HUES6 (cell line): ENCODE measurements around the gene ARHGAP31.
"Not testable (repeated sequence)": the region's sequence is repeated elsewhere in the genome, so short reads cannot be mapped to it uniquely, and the experiment has no call there.

Source experiments
- H3K27ac ChIP-seq: 2 replicates; pipeline ENCODE4 v1.7.0; 2013; ENCODE audit warnings: low read depth, mild to moderate bottlenecking, low read length, inconsistent platforms
- H3K27me3 ChIP-seq: 2 replicates; pipeline ENCODE4 v1.6.1; 2013; ENCODE audit warnings: low read length; ENCODE audit not compliant: control insufficient read depth, insufficient read depth
- H3K36me3 ChIP-seq: 2 replicates; pipeline ENCODE4 v1.6.1; 2013; ENCODE audit warnings: low read length; ENCODE audit not compliant: control insufficient read depth, insufficient read depth
- H3K4me1 ChIP-seq: 2 replicates; pipeline ENCODE4 v1.6.1; 2013; ENCODE audit warnings: low read length; ENCODE audit not compliant: control insufficient read depth, insufficient read depth
- H3K4me3 ChIP-seq: 2 replicates; pipeline ENCODE4 v1.5.1; 2013; ENCODE audit warnings: low read depth, low read length
- H3K9ac ChIP-seq: one replicate; pipeline ENCODE4 v1.6.1; 2013; ENCODE audit warnings: mild to moderate bottlenecking, low read length
- H3K9me3 ChIP-seq: 2 replicates; pipeline ENCODE4 v1.6.1; 2013; ENCODE audit warnings: low read depth, low read length; ENCODE audit not compliant: control insufficient read depth, insufficient read depth

The ARHGAP31 gene

DNA sequence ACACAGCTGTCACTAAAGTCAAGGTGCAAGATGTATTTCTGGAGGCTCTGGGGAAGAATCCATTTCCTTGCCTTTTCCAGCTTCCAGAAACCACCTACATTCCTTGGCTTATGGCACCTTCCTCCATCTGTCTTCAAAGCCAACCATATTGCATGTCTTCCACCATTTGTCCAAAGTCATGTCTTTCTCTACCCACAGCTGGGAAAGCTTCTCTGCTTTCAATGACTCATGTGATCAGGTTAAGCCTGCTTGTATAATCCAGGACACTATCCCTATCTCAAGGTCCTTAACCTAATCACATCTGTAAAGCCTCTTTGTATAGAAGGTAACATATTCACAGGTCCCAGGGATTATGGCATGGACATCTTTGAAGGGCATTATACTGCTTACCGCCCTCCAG lies 14.2 kb downstream of the ARHGAP31 start:
- H3K9me3 ChIP-seq = no peaks in the 10 kb centered on the region
- no peak overlapping the region for H3K27ac ChIP-seq
- peaks cover 20% of the 10 kb centered on the region for H3K4me1 ChIP-seq
- H3K4me3 ChIP-seq = no peak overlapping the region
- no peaks in the 10 kb centered on the region for H3K27me3 ChIP-seq
- H3K9ac ChIP-seq = no peak overlapping the region
- H3K36me3 ChIP-seq = no peaks in the 10 kb centered on the region

DNA sequence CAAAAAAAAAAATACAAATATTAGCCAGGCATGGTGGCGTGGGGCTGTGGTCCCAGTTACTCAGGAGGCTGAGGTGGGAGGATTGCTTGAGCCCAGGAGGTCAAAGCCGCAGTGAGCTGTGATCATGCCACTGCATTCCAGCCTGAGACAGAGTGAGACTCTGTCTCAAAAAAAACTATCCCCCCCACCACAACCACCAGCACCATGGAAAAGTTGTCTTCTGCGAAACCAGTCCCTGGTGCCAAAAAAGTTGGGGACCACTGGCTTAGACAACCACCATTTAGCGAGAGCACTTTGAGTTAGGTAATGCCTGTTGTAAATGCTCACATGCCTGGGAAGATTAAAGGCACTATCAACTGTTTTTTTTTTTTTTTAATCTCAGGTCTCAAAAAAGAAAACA lies 15.4 kb downstream of the ARHGAP31 start:
- no peak overlapping the region for H3K9ac ChIP-seq
- H3K4me3 ChIP-seq = no peak overlapping the region
- no peak overlapping the region for H3K27ac ChIP-seq
- H3K36me3 ChIP-seq = no peaks in the 10 kb centered on the region
- no peaks in the 10 kb centered on the region for H3K27me3 ChIP-seq
- H3K4me1 ChIP-seq = peaks cover 14% of the 10 kb centered on the region
- H3K9me3 ChIP-seq = no peaks in the 10 kb centered on the region

GRCh38 chr3:119310071-119310470 lies 15.9 kb downstream of the ARHGAP31 start:
- peaks cover 14% of the 10 kb centered on the region for H3K4me1 ChIP-seq
- no peak overlapping the region for H3K27ac ChIP-seq
- no peaks in the 10 kb centered on the region for H3K27me3 ChIP-seq
- H3K9me3 ChIP-seq = no peaks in the 10 kb centered on the region
- no peak overlapping the region for H3K9ac ChIP-seq
- no peaks in the 10 kb centered on the region for H3K36me3 ChIP-seq
- H3K4me3 ChIP-seq = no peak overlapping the region

DNA sequence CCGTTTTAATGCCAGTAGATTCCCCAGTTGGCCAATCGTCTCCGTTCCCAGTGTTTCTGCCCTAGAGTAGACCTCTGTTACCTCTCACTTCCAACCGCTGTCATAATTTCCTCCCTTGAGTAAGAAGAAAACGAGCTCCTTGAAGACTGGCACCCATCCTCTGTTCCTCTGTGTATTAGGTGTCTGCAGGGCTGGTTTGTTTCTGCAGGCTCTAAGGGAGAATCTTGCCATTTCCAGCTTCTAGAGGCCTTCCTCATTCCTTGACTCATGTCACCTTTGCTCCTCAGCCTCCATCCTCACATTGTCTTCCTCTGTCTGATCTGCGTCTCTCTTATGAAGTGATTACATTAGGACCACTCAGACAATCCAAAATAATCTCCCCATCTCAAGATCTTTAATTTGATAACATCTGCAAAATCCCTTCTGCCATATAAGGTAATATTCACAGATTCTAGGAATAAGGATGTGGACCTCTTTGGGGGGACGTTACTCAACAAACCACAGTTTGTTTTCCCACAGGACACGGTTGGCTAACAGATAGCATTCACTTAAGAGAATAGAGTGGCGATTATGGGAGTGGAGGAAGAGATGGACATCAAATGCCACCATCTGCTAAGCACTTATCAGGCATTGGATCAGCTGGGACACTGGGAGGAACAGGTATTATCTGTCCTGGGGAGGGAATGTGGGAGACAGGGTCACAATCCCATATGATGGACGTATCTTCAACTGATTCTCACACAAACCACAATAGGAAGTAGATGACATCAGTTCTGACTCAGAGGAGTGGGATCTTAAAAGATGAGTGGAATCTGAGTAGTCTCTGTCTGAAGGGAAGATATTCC lies 17.1 kb downstream of the ARHGAP31 start:
- Histone ChIP-seq H3K4me3 (no peak overlapping the region), H3K27me3 (no peaks in the 10 kb centered on the region), H3K36me3 (no peaks in the 10 kb centered on the region), H3K27ac (no peak overlapping the region), H3K4me1 (peaks cover 14% of the 10 kb centered on the region), H3K9ac (no peak overlapping the region), H3K9me3 (no peaks in the 10 kb centered on the region)

- Histone ChIP-seq H3K36me3 (no peaks in the 10 kb centered on the region), H3K4me1 (peaks cover 14% of the 10 kb centered on the region), H3K9ac (no peak overlapping the region), H3K9me3 (no peaks in the 10 kb centered on the region), H3K27me3 (no peaks in the 10 kb centered on the region), H3K27ac (no peak overlapping the region), H3K4me3 (no peak overlapping the region)
These were observed 19.3 kb downstream of the ARHGAP31 start for GRCh38 chr3:119313461-119313860.

GRCh38 chr3:119314821-119315220 lies 20.6 kb downstream of the ARHGAP31 start:
- no peak overlapping the region for H3K27ac ChIP-seq

DNA sequence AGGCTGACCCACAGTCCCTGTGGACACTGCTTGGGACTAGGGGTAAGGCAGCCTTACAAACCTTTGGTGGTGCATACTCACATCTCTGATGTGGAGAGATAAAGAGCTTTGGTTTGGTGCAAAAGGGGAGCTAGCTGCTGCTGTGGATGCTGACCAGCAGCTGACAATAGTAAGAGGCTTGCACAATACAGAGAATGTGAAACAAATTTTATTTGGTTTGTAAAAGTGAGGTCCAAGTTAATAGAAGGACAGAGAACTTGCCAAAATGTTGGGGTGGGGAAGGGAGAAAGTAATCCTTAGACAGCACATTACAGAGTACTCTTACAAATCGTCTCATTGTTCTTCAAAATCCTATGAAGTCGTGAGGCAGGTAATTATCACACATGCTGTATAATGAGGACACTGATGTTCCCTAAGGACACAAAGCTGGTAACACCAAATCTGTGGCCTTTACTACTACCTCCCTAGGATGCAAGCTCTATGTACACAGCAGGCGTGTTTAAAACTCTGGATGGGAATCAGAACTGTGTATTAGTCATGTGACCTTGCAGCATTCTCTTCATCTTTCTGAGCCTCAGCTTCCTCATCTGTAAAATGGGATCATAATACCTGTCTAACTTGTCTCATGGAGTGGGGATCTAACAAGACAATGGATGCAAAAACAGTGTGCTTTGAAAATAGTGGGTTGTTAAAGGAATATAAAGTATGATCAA lies 21.6 kb downstream of the ARHGAP31 start:
- Histone ChIP-seq H3K36me3 (no peaks in the 10 kb centered on the region), H3K27me3 (no peaks in the 10 kb centered on the region), H3K9me3 (no peaks in the 10 kb centered on the region), H3K27ac (no peak overlapping the region), H3K4me1 (peaks cover 8% of the 10 kb centered on the region; the same call in 1 of the 2 replicates), H3K4me3 (no peak overlapping the region), H3K9ac (no peak overlapping the region)

More at GRCh38 chr3:119314821-119315220, 20.6 kb downstream of the ARHGAP31 start:
- peaks cover 12% of the 10 kb centered on the region for H3K4me1 ChIP-seq
- H3K9ac ChIP-seq = no peak overlapping the region
- no peak overlapping the region for H3K4me3 ChIP-seq
- no peaks in the 10 kb centered on the region for H3K9me3 ChIP-seq
- no peaks in the 10 kb centered on the region for H3K27me3 ChIP-seq
- no peaks in the 10 kb centered on the region for H3K36me3 ChIP-seq

- no peaks in the 10 kb centered on the region for H3K27me3 ChIP-seq
- H3K9ac ChIP-seq = no peak overlapping the region
- H3K4me3 ChIP-seq = no peak overlapping the region
- H3K36me3 ChIP-seq = no peaks in the 10 kb centered on the region
- H3K27ac ChIP-seq = no peak overlapping the region
- H3K9me3 ChIP-seq = no peaks in the 10 kb centered on the region
- H3K4me1 ChIP-seq = peaks cover 8% of the 10 kb centered on the region
These were observed 22.1 kb downstream of the ARHGAP31 start for GRCh38 chr3:119316313-119316670.

DNA sequence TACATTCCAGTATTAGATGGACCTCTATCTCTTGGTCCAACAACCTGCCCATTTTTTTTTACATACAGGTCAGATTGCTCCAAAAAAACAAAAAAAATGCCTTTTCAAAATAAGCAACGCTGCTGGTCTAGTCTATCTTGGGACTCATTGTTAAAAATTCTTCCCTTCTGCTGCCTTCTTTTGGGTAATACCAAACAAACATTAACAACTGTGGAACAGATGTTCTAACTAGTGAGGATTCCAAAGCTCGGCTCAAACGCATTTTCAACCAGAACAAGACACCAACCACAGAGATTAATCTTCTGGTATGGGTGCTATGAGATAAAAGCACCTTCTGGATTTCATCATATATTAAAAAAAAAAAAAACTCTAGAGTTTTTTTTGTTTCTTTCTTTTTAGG lies 24.7 kb downstream of the ARHGAP31 start:
- Histone ChIP-seq H3K9me3 (no peaks in the 10 kb centered on the region), H3K36me3 (no peaks in the 10 kb centered on the region), H3K27ac (no peak overlapping the region), H3K4me1 (peaks cover 15% of the 10 kb centered on the region), H3K9ac (no peak overlapping the region), H3K27me3 (no peaks in the 10 kb centered on the region), H3K4me3 (no peak overlapping the region)

GRCh38 chr3:119319311-119319710 lies 25.1 kb downstream of the ARHGAP31 start:
- H3K36me3 ChIP-seq = no peaks in the 10 kb centered on the region
- no peaks in the 10 kb centered on the region for H3K27me3 ChIP-seq
- H3K9ac ChIP-seq = no peak overlapping the region
- no peak overlapping the region for H3K4me3 ChIP-seq
- no peaks in the 10 kb centered on the region for H3K9me3 ChIP-seq
- H3K4me1 ChIP-seq = peaks cover 20% of the 10 kb centered on the region
- H3K27ac ChIP-seq = no peak overlapping the region

DNA sequence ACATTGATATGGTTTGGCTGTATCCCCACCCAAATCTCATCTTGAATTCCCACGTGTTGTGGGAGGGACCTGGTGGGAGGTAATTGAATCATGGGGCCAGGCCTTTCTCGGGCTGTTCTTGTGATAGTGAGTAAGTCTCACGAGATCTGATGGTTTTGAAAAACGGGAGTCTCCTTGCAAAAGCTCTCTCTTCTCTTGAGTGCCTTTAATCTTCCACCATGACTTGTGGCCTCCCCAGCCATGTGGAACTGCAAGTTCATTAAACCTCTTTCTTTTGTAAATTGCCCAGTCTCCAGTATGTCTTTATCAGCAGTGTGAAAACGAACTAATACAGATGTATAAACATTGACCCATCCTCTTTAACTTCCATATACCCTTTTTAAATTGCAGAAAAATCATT lies 26.6 kb downstream of the ARHGAP31 start:
- not testable (repeated sequence) for H3K27ac ChIP-seq, H3K36me3 ChIP-seq, H3K9ac ChIP-seq, H3K9me3 ChIP-seq, H3K27me3 ChIP-seq, H3K4me3 ChIP-seq
- H3K4me1 ChIP-seq = peaks cover 30% of the 10 kb centered on the region
